NCI-H524 treated with DMSO at 0.1 percent for 48 hours (cell line): ENCODE data around the gene MYZAP.

Experiments used
- DNase-seq: peaks from one replicate; lab custom pipeline; 2025; lab: John Stamatoyannopoulos, UW

The MYZAP gene

DNA sequence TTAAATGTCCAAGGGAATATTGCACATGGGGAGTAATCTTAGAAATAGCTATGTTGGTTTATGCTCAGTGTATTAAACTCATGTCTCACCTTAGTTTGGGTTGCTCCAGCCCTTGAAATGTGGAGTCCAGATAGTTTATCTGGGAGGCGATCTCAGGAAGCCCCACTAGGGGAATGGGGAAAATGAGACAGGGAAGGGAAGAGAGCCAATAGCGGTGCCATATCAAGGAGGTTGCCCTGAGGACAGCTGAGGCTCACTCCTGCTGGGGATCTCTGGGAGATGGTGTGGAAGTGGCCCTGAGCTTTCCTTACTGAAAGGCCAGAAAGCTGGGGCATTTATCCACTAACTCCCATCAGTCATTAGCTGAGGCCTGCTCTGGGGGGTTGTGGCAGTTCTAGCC is 71.6 kb downstream of the MYZAP start:
- DNase-seq, result no peak

DNA sequence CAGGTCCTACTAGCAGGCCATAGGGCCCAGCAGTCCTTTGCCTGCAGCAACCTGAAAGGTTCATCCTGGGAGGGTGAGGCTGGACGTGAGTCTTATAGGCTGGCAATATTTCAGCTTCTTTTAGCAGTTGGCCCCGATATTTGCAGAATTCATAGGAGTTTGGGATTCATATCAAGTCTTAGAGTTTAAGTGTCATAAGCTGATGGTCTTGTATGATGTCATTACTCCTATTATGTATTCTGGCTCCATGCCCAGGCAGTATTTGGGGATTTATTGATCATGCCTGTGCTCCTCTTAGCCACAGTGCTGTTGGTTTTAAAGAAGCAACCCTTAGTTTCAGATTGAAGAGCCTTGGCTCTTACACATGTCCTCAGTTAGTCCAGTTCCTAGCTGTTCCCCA is 73.5 kb downstream of the MYZAP start:
- DNase-seq, result no peak

DNA sequence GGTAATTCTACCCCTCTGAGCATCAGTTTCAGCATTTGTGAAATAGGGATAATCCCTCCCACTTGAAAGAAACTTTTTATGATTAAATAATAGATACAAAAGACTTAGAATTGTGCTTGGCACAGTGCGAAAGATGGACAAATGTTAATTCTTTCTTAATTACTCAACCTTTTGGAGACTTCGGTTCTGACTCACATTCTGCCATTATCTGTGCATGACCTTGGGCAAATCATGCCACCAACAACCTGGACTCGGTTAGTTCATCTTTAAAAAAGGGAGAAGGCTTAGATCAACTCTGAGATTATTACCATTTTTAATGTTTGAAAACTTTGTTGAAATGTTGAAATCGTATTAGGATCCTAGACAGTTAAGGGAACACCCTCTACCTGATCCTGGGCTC is 74.2 kb downstream of the MYZAP start:
- no peak for DNase-seq

DNA sequence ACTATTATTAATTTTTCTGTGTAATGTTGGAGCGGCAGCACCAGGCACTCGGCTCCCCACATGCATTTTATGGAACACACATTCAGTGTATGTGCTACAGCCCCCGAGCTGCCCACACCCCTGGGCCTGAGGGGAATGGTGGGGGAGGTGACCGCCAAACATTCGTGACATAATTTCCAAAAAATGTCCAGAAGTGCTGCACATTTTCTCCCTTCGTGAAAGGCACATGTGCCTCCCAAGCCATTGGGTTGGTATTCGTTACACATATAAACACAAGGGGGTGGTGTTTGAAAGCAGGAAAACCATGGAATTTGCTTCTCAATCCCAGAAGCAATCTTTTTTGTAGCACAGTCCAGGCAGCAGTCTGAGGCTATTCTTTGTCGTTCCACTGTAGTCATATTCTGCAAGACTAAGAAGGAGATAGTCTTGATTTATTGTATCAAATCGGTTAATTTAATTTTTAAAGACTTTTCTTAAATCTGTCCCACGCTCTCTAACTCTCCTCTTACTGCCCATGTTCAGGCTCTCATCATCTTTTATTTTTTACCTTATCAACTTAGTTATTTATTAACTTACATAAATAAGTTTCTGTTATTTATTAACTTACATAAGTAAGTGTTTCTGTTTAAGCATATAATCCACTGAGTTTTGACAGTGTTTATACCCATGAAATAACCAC is 75.6 kb downstream of the MYZAP start:
- DNase-seq, result no peak

DNA sequence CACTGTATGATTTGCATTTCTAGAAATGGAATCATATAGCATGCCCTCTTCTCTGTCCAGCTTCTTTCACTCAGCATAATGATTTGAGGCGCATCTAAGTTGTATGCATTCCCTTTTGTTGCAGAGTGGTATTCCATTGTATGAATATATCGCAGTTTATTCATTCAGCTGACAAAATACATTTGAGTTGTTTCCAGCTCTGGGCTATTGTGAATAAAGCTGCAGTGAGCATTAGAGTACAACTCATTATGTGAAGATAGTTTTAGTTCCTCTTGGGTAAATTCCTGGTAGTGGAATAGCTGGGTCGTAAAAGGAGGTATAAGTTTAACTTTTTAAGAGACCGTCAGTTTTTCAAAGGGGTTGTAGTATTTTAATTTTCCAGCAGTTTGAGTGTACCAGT is 76.3 kb downstream of the MYZAP start:
- DNase-seq, result no peak

DNA sequence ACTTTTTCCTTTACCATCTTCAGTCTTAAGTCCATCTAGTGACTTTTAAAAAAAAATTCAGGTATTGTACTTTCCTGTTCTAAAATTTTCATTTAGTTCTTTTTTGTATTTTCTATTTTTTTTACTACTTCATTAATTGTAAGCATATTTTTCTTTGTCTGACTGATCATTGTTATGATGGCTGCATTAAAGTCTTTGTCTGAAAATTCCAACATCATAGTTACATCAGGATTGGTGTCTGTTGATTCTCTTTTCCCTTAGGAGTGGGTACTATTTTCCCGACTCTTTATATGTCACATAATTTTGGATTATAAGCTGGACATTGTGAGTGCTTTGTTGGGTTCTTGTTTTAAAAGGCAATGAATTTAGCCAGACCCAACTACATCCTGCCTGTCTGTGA is 79.9 kb downstream of the MYZAP start:
- DNase-seq, result no peak

DNA sequence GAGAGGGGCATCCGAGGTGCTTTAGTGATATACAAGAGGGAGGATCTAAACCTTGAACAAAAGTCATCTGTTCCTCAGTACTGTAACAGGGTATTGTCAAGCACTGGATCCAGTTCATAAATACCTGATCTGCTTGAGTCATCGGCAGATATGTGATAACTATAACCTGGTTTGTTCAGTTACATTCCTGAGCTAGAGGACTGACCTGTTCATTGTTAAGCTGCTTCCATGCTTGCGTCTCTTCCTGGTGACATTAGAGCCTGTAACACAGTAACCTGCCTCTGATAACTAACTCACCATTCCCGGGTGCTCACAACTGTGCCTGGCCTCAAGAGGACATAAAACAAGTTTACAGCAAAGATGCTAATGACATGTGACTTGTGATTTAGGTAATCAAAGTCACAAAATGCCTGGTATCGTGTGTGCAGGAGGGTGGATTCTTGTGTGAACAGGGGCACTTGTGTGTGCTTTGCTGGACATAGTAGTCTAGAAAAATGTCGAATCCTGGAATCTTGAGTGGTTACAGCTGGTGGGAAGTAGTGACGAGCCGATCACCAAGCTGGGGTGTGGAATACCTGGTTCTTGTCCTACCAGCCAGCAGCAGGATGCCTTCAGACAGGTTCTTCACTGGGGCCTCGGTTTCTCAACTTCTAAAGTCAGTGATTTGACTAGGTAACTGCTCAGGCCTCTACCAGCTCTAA is 83.9 kb downstream of the MYZAP start:
- no peak for DNase-seq

DNA sequence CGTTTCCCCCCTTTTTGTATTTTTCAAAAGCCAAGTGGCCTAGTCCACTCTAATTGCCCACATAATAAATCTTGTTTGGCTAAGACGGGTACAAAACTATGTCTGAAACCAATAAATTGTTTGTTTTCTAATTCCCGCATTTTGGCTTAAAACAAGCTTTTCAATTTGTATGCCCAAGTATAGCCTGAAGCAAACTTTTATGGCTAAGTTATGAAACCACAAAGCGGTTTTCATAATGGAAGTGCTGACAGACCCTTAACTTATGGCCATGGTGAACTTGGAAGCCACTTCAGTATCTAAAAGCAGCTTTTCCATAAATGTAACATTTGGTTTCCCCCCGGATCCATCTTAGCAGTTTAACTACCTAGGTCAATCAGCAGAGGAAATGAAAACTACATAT is 84.9 kb downstream of the MYZAP start:
- DNase-seq, result no peak

DNA sequence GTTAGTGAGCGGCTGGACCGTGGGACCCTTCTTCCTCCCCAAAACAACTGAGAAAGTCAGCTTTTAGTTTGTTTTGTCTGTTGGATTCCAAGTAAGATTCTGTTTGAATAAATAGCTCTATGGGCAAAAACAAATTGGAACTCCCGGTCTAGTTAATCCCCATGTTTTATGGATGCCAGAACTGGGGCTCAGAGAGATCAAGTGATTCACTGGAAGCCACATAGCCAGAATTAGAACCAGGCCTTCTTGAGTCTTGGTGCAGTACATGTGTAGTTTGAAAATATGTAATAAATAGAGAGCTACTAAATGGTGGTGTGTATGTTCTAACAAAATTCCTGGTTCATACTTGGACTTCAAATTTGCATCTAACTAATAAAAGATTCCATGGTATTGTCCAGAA is 85.5 kb downstream of the MYZAP start:
- DNase-seq, result no peak

DNA sequence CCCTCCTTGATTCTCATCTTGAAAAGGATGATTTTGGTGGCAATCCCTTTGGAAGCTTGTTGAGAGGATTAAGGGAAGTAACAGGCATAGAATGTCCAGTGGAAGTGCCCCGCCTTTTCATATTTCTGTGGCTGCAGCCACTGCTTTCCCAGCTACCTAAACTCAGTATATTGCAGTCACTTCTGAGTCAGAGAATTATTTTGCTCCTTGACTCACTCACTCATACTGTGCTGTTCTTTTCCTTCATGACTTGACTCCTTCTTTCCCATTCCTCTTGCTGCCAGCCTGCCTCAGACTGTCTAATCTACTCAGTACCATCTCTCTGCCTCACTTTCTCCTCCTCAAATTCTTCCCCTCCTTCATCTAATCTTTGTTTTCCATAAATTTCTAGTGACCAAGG is 88.3 kb downstream of the MYZAP start:
- no peak for DNase-seq

DNA sequence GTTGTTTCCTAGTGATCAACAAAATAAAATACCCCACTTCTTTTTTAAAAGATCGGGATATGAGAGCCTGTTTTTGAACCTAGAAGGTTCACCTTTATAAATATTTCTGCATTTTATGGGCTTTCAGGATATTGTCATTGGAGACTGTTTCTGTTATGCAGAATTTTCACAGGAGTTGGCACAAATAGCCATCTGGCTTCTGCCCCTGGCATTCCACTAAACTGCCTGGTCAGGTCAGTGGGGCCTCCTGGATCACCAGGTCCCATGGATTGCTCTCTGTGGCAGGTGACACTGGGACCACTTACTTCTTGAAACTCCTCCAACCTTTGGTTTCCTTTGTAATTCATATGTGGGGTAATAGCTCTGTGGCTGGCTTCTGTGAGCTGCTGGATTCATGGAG is 89.3 kb downstream of the MYZAP start:
- DNase-seq, result no peak

DNA sequence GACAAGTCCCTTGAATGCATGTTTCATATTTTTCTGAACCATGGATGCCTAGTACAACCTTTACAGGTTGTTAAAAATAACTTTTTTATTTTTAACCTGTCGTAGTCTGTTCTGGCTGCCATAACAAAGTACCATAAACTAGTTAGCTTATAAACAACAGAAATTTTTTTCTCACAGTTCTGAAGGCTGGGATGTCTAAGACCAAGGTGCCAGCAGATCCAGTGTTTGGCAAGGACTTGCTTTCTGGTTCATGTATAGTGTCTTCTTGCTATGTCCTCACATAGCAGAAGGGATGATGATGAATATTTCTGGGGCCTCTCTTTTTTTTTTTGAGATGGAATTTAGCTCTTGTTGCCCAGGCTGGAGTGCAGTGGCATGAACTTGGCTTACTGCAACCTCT is 91.8 kb downstream of the MYZAP start:
- DNase-seq, result no peak

DNA sequence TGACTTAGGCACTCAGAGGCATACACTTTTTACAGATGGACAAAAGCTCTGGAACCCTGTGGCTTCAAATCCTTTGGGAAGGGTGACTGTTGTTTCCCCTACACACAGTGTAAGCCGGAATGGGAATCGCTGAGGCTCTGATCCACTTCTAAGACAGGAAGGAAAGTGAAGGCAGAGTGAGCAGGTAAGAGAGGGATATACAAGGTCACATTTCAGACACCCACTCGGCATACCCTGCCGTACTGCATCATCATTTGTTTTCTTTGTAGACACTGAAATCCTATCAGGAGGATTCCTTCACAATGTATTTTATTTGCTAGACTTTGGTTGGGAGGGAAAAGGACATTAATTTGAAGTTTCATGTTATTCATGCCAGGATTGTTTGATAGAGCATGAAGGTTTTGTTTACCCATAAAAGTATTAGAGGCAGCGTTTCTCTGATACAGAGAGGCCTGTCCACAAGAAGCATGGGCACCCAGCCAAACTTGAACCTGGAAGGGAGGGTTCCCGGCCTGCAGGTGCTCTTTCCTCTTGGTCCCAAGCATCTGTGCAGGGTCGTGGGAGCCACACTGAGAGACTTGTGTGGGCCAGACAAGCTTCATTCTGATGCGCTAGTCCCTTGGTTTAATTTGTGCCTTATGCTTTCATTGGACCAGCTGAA is 92.9 kb downstream of the MYZAP start:
- no peak for DNase-seq

DNA sequence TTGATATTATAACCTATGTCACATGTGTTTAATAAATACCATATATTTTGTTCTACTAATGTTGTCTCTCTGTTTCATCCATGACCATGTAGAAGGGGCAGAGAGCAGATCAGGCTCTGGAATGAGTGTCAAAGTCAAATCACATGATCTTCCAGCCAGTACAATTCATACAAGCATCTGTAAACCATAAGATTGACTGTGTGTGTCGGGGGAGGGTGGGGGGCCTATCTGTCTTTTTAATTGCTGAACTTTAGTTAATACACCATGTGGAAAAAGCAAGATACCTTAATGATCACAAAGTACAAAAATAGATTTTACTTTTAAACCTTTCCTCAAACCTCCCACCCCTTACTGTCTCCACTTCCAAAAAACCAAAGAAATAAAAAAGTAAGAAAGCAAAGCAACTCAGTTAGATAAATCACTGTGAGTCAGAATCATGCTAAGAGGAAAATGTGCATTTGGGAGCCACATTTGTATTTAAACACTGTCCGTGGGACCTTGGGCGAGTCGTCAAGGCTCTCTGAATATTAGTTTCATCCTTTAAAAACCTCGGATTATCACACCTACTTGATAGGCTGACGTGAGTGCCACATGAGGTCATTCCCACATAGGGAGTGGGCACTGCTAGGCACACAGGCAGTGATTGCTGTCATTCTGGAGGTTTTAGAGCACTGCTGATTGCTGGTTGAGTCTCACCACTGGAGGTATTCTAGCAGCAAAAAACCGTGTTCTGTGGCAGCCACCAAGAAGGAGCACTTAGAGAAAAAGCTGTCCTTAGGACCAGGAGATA is 93.8 kb downstream of the MYZAP start:
- no peak for DNase-seq

DNA sequence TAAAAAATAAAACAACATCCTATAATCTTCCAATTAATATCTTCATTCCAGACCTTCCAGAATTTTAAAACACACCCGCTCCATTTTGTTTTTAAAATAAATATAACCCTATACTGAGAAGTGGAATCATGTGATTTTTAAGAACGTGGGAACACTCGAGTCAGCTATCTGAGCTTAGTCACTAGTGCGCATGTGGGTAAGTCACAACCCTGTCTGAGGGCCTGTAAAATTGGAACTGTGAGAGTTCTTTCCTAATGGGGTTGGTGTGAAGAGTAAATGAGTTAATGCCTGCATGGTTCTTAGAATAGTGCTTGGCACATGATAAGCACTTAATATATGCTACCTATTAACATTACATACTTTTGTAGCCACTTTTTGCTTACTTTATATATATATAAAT is 95.0 kb downstream of the MYZAP start:
- DNase-seq, result no peak

DNA sequence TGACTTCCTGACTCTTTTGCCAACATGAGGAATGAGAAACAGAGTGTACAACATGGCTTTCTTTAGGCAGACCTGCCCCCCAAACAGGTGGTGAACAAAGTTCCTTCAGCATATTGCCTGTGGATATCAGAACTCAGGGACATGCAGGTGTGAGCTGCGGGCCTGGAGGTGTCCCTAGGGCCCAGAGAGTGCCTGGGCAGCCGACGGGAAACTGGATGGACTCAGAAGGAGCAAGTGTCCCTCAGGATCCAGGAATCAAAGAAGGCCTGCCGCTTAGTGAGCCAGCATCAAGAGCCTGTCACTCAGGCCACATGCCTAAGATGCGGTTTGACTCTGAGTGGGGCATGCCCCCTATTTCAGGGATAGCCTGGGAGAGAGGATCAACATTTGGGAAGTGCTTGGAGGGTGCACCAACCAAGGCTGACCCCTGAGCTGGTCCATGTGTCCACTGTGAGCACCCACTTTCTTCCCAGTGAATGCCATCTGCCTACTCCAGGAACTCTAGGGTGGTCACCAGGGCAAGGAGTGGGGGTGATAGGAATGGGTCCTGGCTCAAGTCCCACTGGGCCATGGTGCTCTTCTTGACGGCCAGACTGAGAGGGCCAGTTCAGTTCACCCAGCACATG is 98.8 kb downstream of the MYZAP start:
- DNase-seq, result no peak

DNA sequence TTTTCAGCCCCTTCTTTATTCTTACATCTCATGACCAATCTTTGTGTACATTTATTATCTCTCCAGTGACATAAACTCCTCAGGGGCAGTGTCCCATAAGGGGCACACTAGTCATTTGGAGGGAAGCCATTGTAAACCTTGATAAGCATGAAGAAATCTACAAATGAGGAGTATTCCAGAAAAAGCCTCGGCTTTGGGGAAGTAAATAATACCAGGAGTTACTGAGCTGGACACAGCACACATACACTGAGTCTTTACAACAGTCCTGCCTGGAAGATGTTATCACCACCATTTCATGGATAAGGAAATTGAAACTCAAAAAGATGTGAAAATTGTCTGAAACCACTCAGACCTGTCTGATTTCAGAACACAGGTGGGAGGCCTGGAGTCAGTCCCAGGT is 99.4 kb downstream of the MYZAP start:
- no peak for DNase-seq

DNA sequence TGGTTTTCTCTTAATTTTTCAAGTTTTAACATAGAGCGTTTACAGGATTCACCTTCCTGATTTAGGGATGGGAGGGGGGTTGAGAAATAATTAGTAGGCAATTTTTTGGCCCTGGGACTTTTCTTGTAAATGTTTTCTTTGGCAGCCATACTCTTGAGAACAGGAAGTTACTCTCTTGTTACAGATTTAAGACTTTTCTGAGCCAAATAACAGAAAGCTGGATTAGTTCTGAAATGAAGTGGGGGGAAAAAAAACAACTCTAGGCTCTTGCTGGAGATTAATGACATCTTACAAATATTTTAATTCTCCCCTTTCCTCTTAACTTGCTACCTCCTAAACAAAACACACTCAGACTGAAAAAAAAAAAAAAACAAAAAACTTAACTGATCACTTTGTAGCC is 101.0 kb downstream of the MYZAP start:
- no peak for DNase-seq

DNA sequence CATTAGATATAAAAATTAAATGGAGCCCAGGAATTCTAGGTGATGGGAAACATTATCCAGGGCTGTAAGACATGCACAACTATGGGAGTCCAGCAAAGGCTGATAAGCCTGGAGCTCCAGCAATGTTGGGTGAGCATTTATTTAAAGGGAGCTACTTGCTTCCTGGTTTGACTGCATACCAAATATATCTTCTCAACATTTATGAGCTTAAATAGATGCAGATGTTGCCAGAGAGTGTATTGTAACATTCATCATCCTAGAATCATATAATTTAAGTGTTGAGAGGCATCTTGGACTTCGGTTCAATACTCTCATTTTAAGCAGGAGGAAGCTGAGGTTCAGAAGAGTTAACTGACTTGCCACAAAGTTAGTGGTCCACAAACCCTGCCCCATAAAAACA is 102.6 kb downstream of the MYZAP start:
- DNase-seq, result no peak

DNA sequence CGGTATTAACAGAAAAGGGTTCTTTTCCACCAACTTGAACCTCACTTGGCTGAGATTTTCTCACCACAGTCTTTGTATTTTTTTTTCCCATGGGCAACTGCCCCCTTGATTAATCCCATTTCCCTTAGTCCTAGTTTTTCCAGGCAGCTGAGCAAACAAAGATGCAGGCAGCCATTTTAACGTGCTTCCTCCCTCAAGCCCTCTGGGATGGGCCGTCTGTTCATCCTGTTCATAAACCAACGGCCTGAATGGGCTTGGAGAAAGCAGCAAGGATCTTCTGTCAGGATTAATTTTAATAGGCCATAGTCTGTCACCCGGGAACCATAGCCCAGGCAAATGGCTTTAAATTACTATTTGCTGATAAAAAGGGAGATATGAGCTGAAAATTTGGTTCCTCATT is 104.4 kb downstream of the MYZAP start:
- DNase-seq, result no peak

DNA sequence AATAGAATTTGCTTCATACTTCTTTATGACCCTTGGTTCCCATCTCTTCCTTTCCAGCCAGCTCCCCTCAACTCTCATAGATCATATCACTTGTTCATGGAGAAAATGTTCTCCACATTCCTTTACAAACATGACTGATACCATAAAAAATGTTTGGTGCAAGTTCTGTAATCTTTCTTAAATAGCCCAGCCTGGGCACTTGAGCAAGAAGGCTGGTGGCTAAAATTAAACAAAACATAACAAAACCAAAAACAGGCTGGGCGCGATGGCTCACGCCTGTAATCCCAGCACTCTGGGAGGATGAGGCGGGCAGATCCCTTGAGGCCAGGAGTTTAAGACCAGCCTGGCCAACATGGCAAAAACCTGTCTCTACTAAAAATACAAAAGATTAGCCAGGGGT is 105.9 kb downstream of the MYZAP start:
- no peak for DNase-seq

DNA sequence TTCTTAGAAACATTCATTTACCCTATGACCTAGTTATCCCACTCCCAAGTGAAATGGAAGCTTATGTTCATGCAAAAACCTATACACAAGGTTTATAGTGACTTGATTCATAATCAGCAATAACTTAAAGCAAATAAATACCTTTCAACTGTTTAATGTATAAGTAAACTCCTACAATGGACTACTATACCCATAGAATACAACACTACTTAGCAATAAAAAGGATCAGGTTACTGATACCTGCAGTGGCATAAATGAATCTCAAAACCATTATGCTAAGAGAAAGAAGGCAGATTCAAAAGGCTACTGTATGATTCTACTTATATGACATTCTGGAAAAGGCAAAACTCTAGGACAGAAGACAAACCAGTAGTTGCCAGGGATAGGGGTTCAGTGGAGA is 106.5 kb downstream of the MYZAP start:
- DNase-seq, result no peak
